ENCODE data around the gene GZF1.

DNA sequence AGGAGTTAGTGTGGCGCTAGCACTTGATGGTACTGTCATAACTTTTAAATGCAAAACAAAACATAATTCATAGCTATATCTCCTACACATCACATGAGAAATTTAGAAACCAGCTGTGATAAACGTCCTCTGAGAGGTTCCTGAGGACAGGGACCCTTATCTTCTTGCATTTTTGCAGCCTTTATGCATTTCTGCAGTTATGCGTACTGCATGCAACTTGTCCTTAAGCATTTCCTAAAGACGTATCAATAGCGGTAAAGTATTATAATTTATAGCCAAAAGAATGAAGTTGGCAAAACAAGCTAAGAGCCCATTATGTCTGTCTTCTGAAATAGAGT lies 57.6 kb downstream of the GZF1 start:
- TF ChIP-seq, protein P1, sequence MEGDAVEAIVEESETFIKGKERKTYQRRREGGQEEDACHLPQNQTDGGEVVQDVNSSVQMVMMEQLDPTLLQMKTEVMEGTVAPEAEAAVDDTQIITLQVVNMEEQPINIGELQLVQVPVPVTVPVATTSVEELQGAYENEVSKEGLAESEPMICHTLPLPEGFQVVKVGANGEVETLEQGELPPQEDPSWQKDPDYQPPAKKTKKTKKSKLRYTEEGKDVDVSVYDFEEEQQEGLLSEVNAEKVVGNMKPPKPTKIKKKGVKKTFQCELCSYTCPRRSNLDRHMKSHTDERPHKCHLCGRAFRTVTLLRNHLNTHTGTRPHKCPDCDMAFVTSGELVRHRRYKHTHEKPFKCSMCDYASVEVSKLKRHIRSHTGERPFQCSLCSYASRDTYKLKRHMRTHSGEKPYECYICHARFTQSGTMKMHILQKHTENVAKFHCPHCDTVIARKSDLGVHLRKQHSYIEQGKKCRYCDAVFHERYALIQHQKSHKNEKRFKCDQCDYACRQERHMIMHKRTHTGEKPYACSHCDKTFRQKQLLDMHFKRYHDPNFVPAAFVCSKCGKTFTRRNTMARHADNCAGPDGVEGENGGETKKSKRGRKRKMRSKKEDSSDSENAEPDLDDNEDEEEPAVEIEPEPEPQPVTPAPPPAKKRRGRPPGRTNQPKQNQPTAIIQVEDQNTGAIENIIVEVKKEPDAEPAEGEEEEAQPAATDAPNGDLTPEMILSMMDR (IDR thresholded peaks at IDR 0.05) = no peak
- no peak for TF ChIP-seq EZH2 (IDR thresholded peaks at IDR 0.05; ENCODE audit: borderline replicate concordance, insufficient read depth, low read depth, low read length, poor library complexity, severe bottlenecking)
